ENCODE results near the gene WLS.

- TF ChIP-seq CTCF (conservative IDR thresholded peaks at IDR 0.05; ENCODE audit: low read depth in 2 of 2) (no peak), EZH2 (IDR thresholded peaks at IDR 0.05; ENCODE audit: low read depth, unreplicated experiment) (no peak), CREB1 (CRISPR knock-in tag; IDR thresholded peaks at IDR 0.05; ENCODE audit: low read depth) (no peak), POLR2AphosphoS5 (IDR thresholded peaks at IDR 0.05; ENCODE audit: low read depth) (no peak), REST (IDR thresholded peaks at IDR 0.05; ENCODE audit: unreplicated experiment) (no peak), JUNB (IDR thresholded peaks at IDR 0.05; ENCODE audit: unreplicated experiment) (no peak)
Measured at GRCh38 chr1:68136187-68136586, 96.1 kb downstream of the WLS start.
